ENCODE data around the gene SEPSECS. TPM values are rescaled to one million over a fixed set of nuclear protein-coding genes. Genes with fewer than 3 reads are reported as not detected.

The SEPSECS gene
- polyA plus RNA-seq, 1 donor from 2014 or later, result 6.5 TPM

DNA sequence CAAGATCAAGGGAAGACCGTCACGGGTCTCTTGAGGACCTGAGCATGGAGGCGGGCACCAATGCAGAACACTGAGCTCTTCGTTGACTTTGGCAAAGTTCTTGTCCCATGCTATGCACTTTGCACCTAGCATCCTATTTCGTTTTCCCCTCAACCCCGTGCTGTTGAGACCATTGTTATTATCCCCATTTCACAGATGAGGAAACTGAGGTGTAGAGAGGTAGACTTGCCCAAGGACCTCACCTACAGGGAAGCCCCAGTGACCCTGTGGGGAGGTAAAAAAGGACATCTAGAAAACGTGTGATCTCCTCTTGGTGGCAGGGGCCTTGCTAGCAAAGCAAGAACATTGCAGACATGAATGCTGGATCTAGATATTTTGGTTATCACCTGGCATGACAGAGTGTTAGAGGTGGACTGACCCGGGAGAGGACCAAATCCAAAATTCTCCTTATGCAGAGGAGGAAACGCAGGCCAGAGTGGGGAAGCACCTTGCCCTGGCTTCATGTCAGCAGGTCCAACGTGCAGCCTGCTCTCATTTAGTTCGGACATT, 48.5 kb downstream of the SEPSECS start:
- TF ChIP-seq POLR2AphosphoS5 (IDR thresholded peaks at IDR 0.05), result no peak
- TF ChIP-seq EP300 (conservative IDR thresholded peaks at IDR 0.05; ENCODE audit: poor library complexity, severe bottlenecking), result no peak
- TF ChIP-seq TAF1 (IDR thresholded peaks at IDR 0.05; ENCODE audit: low read depth), result no peak
- TF ChIP-seq, protein P1, sequence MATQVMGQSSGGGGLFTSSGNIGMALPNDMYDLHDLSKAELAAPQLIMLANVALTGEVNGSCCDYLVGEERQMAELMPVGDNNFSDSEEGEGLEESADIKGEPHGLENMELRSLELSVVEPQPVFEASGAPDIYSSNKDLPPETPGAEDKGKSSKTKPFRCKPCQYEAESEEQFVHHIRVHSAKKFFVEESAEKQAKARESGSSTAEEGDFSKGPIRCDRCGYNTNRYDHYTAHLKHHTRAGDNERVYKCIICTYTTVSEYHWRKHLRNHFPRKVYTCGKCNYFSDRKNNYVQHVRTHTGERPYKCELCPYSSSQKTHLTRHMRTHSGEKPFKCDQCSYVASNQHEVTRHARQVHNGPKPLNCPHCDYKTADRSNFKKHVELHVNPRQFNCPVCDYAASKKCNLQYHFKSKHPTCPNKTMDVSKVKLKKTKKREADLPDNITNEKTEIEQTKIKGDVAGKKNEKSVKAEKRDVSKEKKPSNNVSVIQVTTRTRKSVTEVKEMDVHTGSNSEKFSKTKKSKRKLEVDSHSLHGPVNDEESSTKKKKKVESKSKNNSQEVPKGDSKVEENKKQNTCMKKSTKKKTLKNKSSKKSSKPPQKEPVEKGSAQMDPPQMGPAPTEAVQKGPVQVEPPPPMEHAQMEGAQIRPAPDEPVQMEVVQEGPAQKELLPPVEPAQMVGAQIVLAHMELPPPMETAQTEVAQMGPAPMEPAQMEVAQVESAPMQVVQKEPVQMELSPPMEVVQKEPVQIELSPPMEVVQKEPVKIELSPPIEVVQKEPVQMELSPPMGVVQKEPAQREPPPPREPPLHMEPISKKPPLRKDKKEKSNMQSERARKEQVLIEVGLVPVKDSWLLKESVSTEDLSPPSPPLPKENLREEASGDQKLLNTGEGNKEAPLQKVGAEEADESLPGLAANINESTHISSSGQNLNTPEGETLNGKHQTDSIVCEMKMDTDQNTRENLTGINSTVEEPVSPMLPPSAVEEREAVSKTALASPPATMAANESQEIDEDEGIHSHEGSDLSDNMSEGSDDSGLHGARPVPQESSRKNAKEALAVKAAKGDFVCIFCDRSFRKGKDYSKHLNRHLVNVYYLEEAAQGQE (IDR thresholded peaks at IDR 0.05; ENCODE audit: borderline replicate concordance), result no peak
- no peak for TF ChIP-seq EZH2 (IDR thresholded peaks at IDR 0.05; ENCODE audit: borderline replicate concordance, insufficient read depth, low read length, poor library complexity, severe bottlenecking)
- TF ChIP-seq MXI1 (conservative IDR thresholded peaks at IDR 0.05; ENCODE audit: poor library complexity, severe bottlenecking), result no peak
- no peak for TF ChIP-seq SMC3 (conservative IDR thresholded peaks at IDR 0.05; ENCODE audit: poor library complexity)
- TF ChIP-seq, protein P2, sequence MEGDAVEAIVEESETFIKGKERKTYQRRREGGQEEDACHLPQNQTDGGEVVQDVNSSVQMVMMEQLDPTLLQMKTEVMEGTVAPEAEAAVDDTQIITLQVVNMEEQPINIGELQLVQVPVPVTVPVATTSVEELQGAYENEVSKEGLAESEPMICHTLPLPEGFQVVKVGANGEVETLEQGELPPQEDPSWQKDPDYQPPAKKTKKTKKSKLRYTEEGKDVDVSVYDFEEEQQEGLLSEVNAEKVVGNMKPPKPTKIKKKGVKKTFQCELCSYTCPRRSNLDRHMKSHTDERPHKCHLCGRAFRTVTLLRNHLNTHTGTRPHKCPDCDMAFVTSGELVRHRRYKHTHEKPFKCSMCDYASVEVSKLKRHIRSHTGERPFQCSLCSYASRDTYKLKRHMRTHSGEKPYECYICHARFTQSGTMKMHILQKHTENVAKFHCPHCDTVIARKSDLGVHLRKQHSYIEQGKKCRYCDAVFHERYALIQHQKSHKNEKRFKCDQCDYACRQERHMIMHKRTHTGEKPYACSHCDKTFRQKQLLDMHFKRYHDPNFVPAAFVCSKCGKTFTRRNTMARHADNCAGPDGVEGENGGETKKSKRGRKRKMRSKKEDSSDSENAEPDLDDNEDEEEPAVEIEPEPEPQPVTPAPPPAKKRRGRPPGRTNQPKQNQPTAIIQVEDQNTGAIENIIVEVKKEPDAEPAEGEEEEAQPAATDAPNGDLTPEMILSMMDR (IDR thresholded peaks at IDR 0.05; ENCODE audit: poor library complexity, severe bottlenecking), result no peak
- TF ChIP-seq RAD21 (conservative IDR thresholded peaks at IDR 0.05), result no peak

DNA sequence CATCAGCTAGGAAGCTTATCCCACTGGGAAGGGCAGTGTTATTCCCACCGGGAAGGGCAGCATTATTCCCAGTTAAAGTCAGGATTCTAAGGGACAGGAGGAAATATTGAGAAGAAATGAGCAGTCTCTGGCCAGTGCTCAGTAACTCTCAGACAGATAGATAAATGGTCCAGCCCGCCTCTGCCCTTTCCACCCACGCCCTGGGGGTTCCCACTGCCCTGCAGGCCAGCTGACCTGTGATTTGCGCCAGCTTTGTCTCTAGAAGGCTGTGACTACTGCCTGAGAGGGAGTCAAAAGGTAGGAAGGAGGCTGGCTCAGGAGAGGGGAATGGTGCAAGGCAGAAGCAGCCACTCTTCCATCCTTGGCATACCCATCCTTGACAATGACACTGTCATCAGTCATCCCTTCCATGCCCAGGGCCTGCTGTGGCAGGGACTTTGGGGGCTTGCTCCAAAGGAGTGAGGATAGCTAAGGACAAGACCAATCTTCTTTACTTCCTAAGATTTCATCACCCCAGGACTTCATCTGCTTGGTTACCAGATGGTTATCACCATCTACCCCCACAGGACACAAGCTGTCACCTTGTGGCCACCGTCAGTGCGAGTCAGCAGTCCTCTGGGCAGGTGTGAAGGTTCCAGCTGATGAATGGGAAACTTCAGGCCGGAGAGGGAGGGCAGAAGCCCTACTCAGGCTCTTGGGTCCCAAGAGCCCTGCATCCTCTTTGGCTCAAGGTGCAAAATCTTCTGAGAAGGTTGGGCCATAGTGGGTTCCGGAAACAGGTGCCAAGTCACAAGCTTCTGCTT, 49.5 kb downstream of the SEPSECS start:
- Histone ChIP-seq H3K79me2 (replicated peaks; ENCODE audit: insufficient read depth, low read length) (no peaks in the 10 kb centered on the region), H3K4me3 (ENCODE audit: low read length) (no peak overlapping the region), H4K20me1 (ENCODE audit: insufficient read depth) (no peaks in the 10 kb centered on the region), H3F3A (ENCODE audit: insufficient read depth, low read length, poor library complexity, severe bottlenecking) (no peaks in the 10 kb centered on the region), H3K9me3 (ENCODE audit: low read length) (no peaks in the 10 kb centered on the region), H3K27ac (ENCODE audit: low read length) (no peak overlapping the region), H3K9me2 (ENCODE audit: insufficient read depth, low read length) (no peaks in the 10 kb centered on the region), H2AFZ (ENCODE audit: low read depth, low read length) (no peak overlapping the region), H3K9ac (ENCODE audit: low read length) (no peak overlapping the region), H3K4me2 (ENCODE audit: low read length) (no peak overlapping the region), H3K36me3 (ENCODE audit: insufficient read depth, low read length) (no peaks in the 10 kb centered on the region), H3K27me3 (ENCODE audit: insufficient read depth, low read depth, low read length) (no peaks in the 10 kb centered on the region)
- no peak for TF ChIP-seq POLR2AphosphoS5 (IDR thresholded peaks at IDR 0.05)
- TF ChIP-seq, protein P2 (IDR thresholded peaks at IDR 0.05; ENCODE audit: poor library complexity, severe bottlenecking), result no peak

More for the DNA sequence above, 48.5 kb downstream of the SEPSECS start:
- H3K4me2 ChIP-seq (ENCODE audit: low read length), result no peak overlapping the region
- H3K9ac ChIP-seq (ENCODE audit: low read length), result no peak overlapping the region
- H3K4me3 ChIP-seq (ENCODE audit: low read length), result no peak overlapping the region
- H3K9me2 ChIP-seq (ENCODE audit: insufficient read depth, low read length), result no peaks in the 10 kb centered on the region
- no peaks in the 10 kb centered on the region for H3K79me2 ChIP-seq (replicated peaks; ENCODE audit: insufficient read depth, low read length)
- H3K9me3 ChIP-seq (ENCODE audit: low read length), result no peaks in the 10 kb centered on the region
- H3K36me3 ChIP-seq (ENCODE audit: insufficient read depth, low read length), result no peaks in the 10 kb centered on the region
- no peak overlapping the region for H2AFZ ChIP-seq (ENCODE audit: low read depth, low read length)
- no peaks in the 10 kb centered on the region for H4K20me1 ChIP-seq (ENCODE audit: insufficient read depth)
- no peaks in the 10 kb centered on the region for H3K27me3 ChIP-seq (ENCODE audit: insufficient read depth, low read depth, low read length)
- no peaks in the 10 kb centered on the region for H3F3A ChIP-seq (ENCODE audit: insufficient read depth, low read length, poor library complexity, severe bottlenecking)
- no peak overlapping the region for H3K27ac ChIP-seq (ENCODE audit: low read length)
